ENCODE measurements around the gene BABAM2. TPM values are rescaled to one million over a fixed set of nuclear protein-coding genes. Genes with fewer than 3 reads are reported as not detected.

The BABAM2 gene
- total RNA-seq, 1 experiment from 2014 or later = 27.1 TPM

DNA sequence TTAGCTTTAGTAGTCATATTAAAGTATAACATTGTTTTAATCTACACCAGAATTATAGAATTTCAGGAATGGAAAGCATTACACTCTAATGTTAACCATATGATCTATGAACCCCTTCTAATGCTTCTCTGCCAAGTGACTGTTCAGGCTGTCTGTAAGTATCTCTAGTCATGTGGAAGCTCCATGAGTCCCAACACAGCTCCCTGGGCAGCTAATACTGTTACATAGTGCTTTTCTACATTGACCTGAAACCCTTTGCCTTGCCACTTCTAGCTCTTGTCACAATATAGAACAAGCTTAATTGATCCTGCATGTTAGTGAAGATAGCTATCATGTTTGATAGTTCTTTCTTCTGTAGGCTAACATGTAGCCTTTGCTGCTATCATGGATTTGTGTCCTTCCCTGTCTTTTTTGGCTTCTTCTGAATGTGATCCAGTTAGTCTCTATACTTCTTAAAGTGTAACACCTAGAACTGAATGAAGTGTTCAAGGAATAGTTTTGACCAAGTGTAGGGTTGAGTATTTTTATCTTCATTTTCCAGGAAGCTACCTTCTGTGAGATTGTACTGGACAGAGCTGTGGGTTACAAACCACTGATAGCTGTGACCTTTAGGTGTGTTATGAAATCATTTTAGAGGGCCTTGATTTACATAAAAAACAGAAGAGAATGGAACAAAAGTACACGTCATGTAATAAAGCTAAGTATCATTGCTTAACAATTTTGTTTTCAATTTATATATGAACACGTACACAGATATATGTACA is 23.7 kb downstream of the BABAM2 start:
- no peaks in the 10 kb centered on the region for H3K36me3 Mint-ChIP-seq (ENCODE audit: insufficient read depth in 1 of 3, low read depth in 3 of 3)
- TF ChIP-seq, protein P1, sequence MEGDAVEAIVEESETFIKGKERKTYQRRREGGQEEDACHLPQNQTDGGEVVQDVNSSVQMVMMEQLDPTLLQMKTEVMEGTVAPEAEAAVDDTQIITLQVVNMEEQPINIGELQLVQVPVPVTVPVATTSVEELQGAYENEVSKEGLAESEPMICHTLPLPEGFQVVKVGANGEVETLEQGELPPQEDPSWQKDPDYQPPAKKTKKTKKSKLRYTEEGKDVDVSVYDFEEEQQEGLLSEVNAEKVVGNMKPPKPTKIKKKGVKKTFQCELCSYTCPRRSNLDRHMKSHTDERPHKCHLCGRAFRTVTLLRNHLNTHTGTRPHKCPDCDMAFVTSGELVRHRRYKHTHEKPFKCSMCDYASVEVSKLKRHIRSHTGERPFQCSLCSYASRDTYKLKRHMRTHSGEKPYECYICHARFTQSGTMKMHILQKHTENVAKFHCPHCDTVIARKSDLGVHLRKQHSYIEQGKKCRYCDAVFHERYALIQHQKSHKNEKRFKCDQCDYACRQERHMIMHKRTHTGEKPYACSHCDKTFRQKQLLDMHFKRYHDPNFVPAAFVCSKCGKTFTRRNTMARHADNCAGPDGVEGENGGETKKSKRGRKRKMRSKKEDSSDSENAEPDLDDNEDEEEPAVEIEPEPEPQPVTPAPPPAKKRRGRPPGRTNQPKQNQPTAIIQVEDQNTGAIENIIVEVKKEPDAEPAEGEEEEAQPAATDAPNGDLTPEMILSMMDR (conservative IDR thresholded peaks at IDR 0.05) = no peak
- no peak overlapping the region for H3K27ac Mint-ChIP-seq
- Histone ChIP-seq H3K4ac (ENCODE audit: low read depth, low read length) (no peak overlapping the region), H3T11ph (ENCODE audit: low read length) (no peak overlapping the region), H3K56ac (ENCODE audit: insufficient read length, low read depth, low read length) (no peak overlapping the region), H2BK15ac (ENCODE audit: low read depth, low read length) (no peak overlapping the region), H3K18ac (ENCODE audit: insufficient read length, low read depth, low read length) (no peak overlapping the region), H2BK5ac (ENCODE audit: insufficient read length, low read length) (no peak overlapping the region), H4K8ac (replicated peaks; ENCODE audit: insufficient read length, low read depth, low read length) (no peak overlapping the region), H3K27ac (ENCODE audit: insufficient read length, low read depth, low read length) (no peak overlapping the region), H3K23ac (ENCODE audit: insufficient read length, low read depth, low read length) (no peak overlapping the region), H3K9ac (ENCODE audit: extremely low read depth, insufficient read length, low read length) (no peak overlapping the region), H3K79me1 (ENCODE audit: insufficient read depth, low read depth, low read length, poor library complexity, severe bottlenecking) (no peaks in the 10 kb centered on the region), H3K27me3 (ENCODE audit: insufficient read depth, low read length) (no peaks in the 10 kb centered on the region), H3K4me2 (ENCODE audit: insufficient read depth, insufficient read length, low read length) (no peak overlapping the region), H4K91ac (ENCODE audit: insufficient read length, low read depth, low read length) (no peak overlapping the region), H2BK120ac (ENCODE audit: low read depth, low read length, poor library complexity, severe bottlenecking) (no peak overlapping the region), H4K5ac (ENCODE audit: insufficient read length, low read depth, low read length) (no peak overlapping the region), H2AFZ (ENCODE audit: low read length) (no peak overlapping the region), H3K4me1 (ENCODE audit: insufficient read depth, low read length) (no peaks in the 10 kb centered on the region), H2BK12ac (ENCODE audit: insufficient read length, low read depth, low read length) (no peak overlapping the region), H4K20me1 (ENCODE audit: control insufficient read depth, insufficient read depth, insufficient read length) (no peaks in the 10 kb centered on the region), H3K14ac (ENCODE audit: insufficient read depth, low read length) (no peak overlapping the region), H2BK20ac (ENCODE audit: low read depth, low read length, poor library complexity, severe bottlenecking) (no peak overlapping the region), H3K79me2 (ENCODE audit: insufficient read depth, low read length) (no peaks in the 10 kb centered on the region), H3K23me2 (ENCODE audit: insufficient read length, low read depth, low read length, poor library complexity, severe bottlenecking) (no peaks in the 10 kb centered on the region), H3K9me3 (ENCODE audit: control insufficient read depth, low read depth, low read length) (no peaks in the 10 kb centered on the region), H2AK5ac (ENCODE audit: insufficient read length, low read length) (no peak overlapping the region)
- no CpG with 5 or more reads among the region's 2 CpGs for WGBS (ENCODE audit: extremely low coverage, insufficient read length, low lambda C conversion rate)
- H3K4me3 Mint-ChIP-seq = no peak overlapping the region
- no peak for DNase-seq
- H3K27me3 Mint-ChIP-seq (ENCODE audit: low read depth) = no peaks in the 10 kb centered on the region
- H3K9me3 Mint-ChIP-seq = no peaks in the 10 kb centered on the region
- H3K4me1 Mint-ChIP-seq = no peaks in the 10 kb centered on the region

All from H9 (cell line).